ENCODE measurements around the gene TTN.

GRCh38 chr2:178844701-178845100 is 37.5 kb upstream of the TTN start:
- TF ChIP-seq CTCF (conservative IDR thresholded peaks at IDR 0.05): no peak
- TF ChIP-seq EZH2 (IDR thresholded peaks at IDR 0.05; ENCODE audit: low read depth): no peak

All from PC-9 (cell line).